ENCODE data around the gene ARHGAP18. TPM values are rescaled to one million over a fixed set of nuclear protein-coding genes. Genes with fewer than 3 reads are reported as not detected.

The ARHGAP18 gene
- total RNA-seq, 4 donors from 2014 or later: 9.6 to 16.8 (median 13.9) TPM

- DNase-seq (ENCODE audit: low spot score in 2 of 2): no peak
- no peak overlapping the region for H3K4me3 ChIP-seq
- no peak overlapping the region for H3K27ac ChIP-seq
- no peaks in the 10 kb centered on the region for H3K4me1 ChIP-seq
- no peaks in the 10 kb centered on the region for H3K9me3 ChIP-seq
- H3K27me3 ChIP-seq: no peaks in the 10 kb centered on the region
- no peak for TF ChIP-seq CTCF (IDR thresholded peaks at IDR 0.05)
- no peak for TF ChIP-seq EP300 (IDR thresholded peaks at IDR 0.05)
- no peak for TF ChIP-seq POLR2A (IDR thresholded peaks at IDR 0.05)
- H3K36me3 ChIP-seq: no peaks in the 10 kb centered on the region
These were observed 92.0 kb downstream of the ARHGAP18 start for GRCh38 chr6:129617986-129618385.

GRCh38 chr6:129615496-129615895, 94.5 kb downstream of the ARHGAP18 start:
- no peak for DNase-seq (ENCODE audit: low spot score in 2 of 2)
- H3K27ac ChIP-seq: no peak overlapping the region
- H3K27me3 ChIP-seq: no peaks in the 10 kb centered on the region
- no peaks in the 10 kb centered on the region for H3K36me3 ChIP-seq
- 75 to 80% methylated on average over 3 of the region's 3 CpGs for WGBS, 2 donors
- no peak overlapping the region for H3K4me3 ChIP-seq
- H3K4me1 ChIP-seq: no peaks in the 10 kb centered on the region
- H3K9me3 ChIP-seq: no peaks in the 10 kb centered on the region
- no peak for TF ChIP-seq EP300 (IDR thresholded peaks at IDR 0.05)
- no peak for TF ChIP-seq CTCF (IDR thresholded peaks at IDR 0.05)
- no peak for TF ChIP-seq POLR2A (IDR thresholded peaks at IDR 0.05)

GRCh38 chr6:129615020-129615419, 95.0 kb downstream of the ARHGAP18 start:
- Histone ChIP-seq H3K27ac (no peak overlapping the region), H3K36me3 (no peaks in the 10 kb centered on the region), H3K4me3 (no peak overlapping the region), H3K27me3 (no peaks in the 10 kb centered on the region), H3K4me1 (no peaks in the 10 kb centered on the region), H3K9me3 (no peaks in the 10 kb centered on the region)
- TF ChIP-seq CTCF (IDR thresholded peaks at IDR 0.05) (no peak), POLR2A (IDR thresholded peaks at IDR 0.05) (no peak), EP300 (IDR thresholded peaks at IDR 0.05) (no peak)
- 38 to 100% methylated on average over 1 of the region's 1 CpG for WGBS, 2 donors
- no peak for DNase-seq (ENCODE audit: low spot score in 2 of 2)

GRCh38 chr6:129614464-129614863, 95.5 kb downstream of the ARHGAP18 start:
- Histone ChIP-seq H3K36me3 (no peaks in the 10 kb centered on the region), H3K9me3 (no peaks in the 10 kb centered on the region), H3K27me3 (no peaks in the 10 kb centered on the region), H3K4me1 (no peaks in the 10 kb centered on the region), H3K27ac (no peak overlapping the region), H3K4me3 (no peak overlapping the region)
- DNase-seq (ENCODE audit: low spot score in 2 of 2): no peak
- WGBS, 2 donors: 95 to 99% methylated on average over 3 of the region's 3 CpGs
- TF ChIP-seq CTCF (IDR thresholded peaks at IDR 0.05) (no peak), POLR2A (IDR thresholded peaks at IDR 0.05) (no peak), EP300 (IDR thresholded peaks at IDR 0.05) (no peak)

GRCh38 chr6:129612440-129612839, 97.5 kb downstream of the ARHGAP18 start:
- Histone ChIP-seq H3K4me3 (no peak overlapping the region), H3K36me3 (no peaks in the 10 kb centered on the region), H3K9me3 (no peaks in the 10 kb centered on the region), H3K4me1 (peaks cover 0 to 7% (median under 1%) of the 10 kb centered on the region in 4 donors), H3K27me3 (no peaks in the 10 kb centered on the region), H3K27ac (no peak overlapping the region)
- no peak for TF ChIP-seq POLR2A (IDR thresholded peaks at IDR 0.05)
- no peak for TF ChIP-seq EP300 (IDR thresholded peaks at IDR 0.05)
- no peak for TF ChIP-seq CTCF (IDR thresholded peaks at IDR 0.05)
- DNase-seq (ENCODE audit: low spot score in 2 of 2): no peak
